ENCODE measurements around the gene NTN4. TPM values are rescaled to one million over a fixed set of nuclear protein-coding genes. Genes with fewer than 3 reads are reported as not detected.
A peak's percentile ranks its signal among the peaks of the same experiment; 100 is the strongest.

NTN4 gene
- total RNA-seq, 1 donor from 2014 or later = 336 TPM

DNA sequence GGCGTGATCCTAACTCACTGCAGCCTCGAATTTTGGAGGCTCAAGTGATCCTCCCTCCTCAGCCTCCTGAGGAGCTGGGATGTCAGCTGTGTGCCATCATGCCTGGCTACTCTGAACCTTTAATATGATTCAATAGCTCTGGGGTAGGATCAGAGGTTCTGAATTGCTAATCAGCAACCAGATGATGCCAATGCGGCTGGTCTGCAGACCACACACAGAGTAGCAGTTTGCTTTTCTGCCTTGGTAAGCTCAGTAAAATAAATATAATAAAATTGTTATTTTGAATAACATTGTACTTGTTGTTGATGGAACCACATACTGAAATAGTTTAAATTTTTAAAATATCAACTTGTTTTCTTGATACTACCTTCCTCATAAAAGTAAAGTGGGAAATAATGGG, 86.6 kb downstream of the NTN4 start:
- H3K9me3 Mint-ChIP-seq (ENCODE audit: low read depth) = no peaks in the 10 kb centered on the region
- H3K4me1 Mint-ChIP-seq (ENCODE audit: low read depth) = peaks cover 58% of the 10 kb centered on the region
- H3K4me3 Mint-ChIP-seq (ENCODE audit: unreplicated experiment) = no peak overlapping the region
- H3K27me3 Mint-ChIP-seq (ENCODE audit: low read depth) = no peaks in the 10 kb centered on the region
- DNase-seq (ENCODE audit: low spot score) = no peak
- H3K36me3 Mint-ChIP-seq (ENCODE audit: low read depth) = peaks cover 35% of the 10 kb centered on the region
- TF ChIP-seq, protein P1, sequence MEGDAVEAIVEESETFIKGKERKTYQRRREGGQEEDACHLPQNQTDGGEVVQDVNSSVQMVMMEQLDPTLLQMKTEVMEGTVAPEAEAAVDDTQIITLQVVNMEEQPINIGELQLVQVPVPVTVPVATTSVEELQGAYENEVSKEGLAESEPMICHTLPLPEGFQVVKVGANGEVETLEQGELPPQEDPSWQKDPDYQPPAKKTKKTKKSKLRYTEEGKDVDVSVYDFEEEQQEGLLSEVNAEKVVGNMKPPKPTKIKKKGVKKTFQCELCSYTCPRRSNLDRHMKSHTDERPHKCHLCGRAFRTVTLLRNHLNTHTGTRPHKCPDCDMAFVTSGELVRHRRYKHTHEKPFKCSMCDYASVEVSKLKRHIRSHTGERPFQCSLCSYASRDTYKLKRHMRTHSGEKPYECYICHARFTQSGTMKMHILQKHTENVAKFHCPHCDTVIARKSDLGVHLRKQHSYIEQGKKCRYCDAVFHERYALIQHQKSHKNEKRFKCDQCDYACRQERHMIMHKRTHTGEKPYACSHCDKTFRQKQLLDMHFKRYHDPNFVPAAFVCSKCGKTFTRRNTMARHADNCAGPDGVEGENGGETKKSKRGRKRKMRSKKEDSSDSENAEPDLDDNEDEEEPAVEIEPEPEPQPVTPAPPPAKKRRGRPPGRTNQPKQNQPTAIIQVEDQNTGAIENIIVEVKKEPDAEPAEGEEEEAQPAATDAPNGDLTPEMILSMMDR (IDR thresholded peaks at IDR 0.05) = no peak
- H3K27ac Mint-ChIP-seq (ENCODE audit: unreplicated experiment) = no peak overlapping the region

GRCh38 chr12:95701722-95702418, 88.7 kb downstream of the NTN4 start:
- no peaks in the 10 kb centered on the region for H3K9me3 Mint-ChIP-seq (ENCODE audit: low read depth)
- peak overlapping the region; percentile 71 for H3K27ac Mint-ChIP-seq (ENCODE audit: unreplicated experiment)
- H3K36me3 Mint-ChIP-seq (ENCODE audit: low read depth) = peaks cover 27% of the 10 kb centered on the region
- H3K4me3 Mint-ChIP-seq (ENCODE audit: unreplicated experiment) = no peak overlapping the region
- DNase-seq (ENCODE audit: low spot score) = no peak
- no peaks in the 10 kb centered on the region for H3K27me3 Mint-ChIP-seq (ENCODE audit: low read depth)
- TF ChIP-seq, protein P1 (IDR thresholded peaks at IDR 0.05) = no peak
- H3K4me1 Mint-ChIP-seq (ENCODE audit: low read depth) = peaks cover 59% of the 10 kb centered on the region

GRCh38 chr12:95701275-95701674, 89.3 kb downstream of the NTN4 start:
- no peaks in the 10 kb centered on the region for H3K9me3 Mint-ChIP-seq (ENCODE audit: low read depth)
- peak overlapping the region; percentile 71 for H3K27ac Mint-ChIP-seq (ENCODE audit: unreplicated experiment)
- TF ChIP-seq, protein P1 (IDR thresholded peaks at IDR 0.05) = no peak
- no peak overlapping the region for H3K4me3 Mint-ChIP-seq (ENCODE audit: unreplicated experiment)
- no peak for DNase-seq (ENCODE audit: low spot score)
- H3K4me1 Mint-ChIP-seq (ENCODE audit: low read depth) = peaks cover 58% of the 10 kb centered on the region
- H3K27me3 Mint-ChIP-seq (ENCODE audit: low read depth) = no peaks in the 10 kb centered on the region
- H3K36me3 Mint-ChIP-seq (ENCODE audit: low read depth) = peaks cover 29% of the 10 kb centered on the region

GRCh38 chr12:95700316-95700785, 90.2 kb downstream of the NTN4 start:
- Mint-ChIP-seq H3K36me3 (ENCODE audit: low read depth) (peaks cover 29% of the 10 kb centered on the region), H3K27me3 (ENCODE audit: low read depth) (no peaks in the 10 kb centered on the region), H3K4me1 (ENCODE audit: low read depth) (peaks cover 49% of the 10 kb centered on the region), H3K4me3 (ENCODE audit: unreplicated experiment) (no peak overlapping the region), H3K9me3 (ENCODE audit: low read depth) (no peaks in the 10 kb centered on the region), H3K27ac (ENCODE audit: unreplicated experiment) (peak overlapping the region; percentile 71)
- TF ChIP-seq, protein P1 (IDR thresholded peaks at IDR 0.05) = no peak
- DNase-seq (ENCODE audit: low spot score) = no peak

DNA sequence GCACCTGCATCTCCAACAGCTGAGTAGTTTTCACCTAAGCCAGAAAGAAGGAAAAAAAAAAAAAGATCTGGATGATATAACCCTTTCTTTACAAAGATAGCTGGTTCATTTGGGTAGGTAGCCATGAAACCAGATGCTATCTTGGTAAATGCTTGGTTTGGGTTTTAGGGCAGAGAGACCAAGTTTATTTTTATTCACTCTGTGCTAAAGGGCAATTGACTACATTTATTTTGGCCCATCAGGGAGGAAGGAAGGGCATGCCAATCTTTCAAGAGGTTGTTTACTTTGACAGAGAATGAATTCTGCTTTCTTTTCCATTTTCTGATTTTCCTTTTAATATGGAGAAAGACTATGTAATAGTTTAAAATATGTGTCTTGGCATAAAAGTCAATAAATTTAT, 91.0 kb downstream of the NTN4 start:
- Mint-ChIP-seq H3K4me3 (ENCODE audit: unreplicated experiment) (no peak overlapping the region), H3K9me3 (ENCODE audit: low read depth) (no peaks in the 10 kb centered on the region), H3K27me3 (ENCODE audit: low read depth) (no peaks in the 10 kb centered on the region), H3K4me1 (ENCODE audit: low read depth) (peaks cover 43% of the 10 kb centered on the region), H3K36me3 (ENCODE audit: low read depth) (peaks cover 24% of the 10 kb centered on the region), H3K27ac (ENCODE audit: unreplicated experiment) (peak overlapping the region; percentile 71)
- DNase-seq (ENCODE audit: low spot score) = no peak
- TF ChIP-seq, protein P1 (IDR thresholded peaks at IDR 0.05) = no peak
